HCT116 (cell line): ENCODE data around the gene MMD.

Source experiments
- CEBPB ChIP-seq: IDR thresholded peaks from 2 replicates; pipeline ENCODE4 v1.6.1; 2012; ENCODE audit warnings: low read depth
- ELF1 ChIP-seq: IDR thresholded peaks from 2 replicates; pipeline ENCODE4 v1.6.1; 2012; ENCODE audit warnings: low read depth, borderline replicate concordance
- EZH2 ChIP-seq: fragments of 200-600 bp; sonication (generic); IDR thresholded peaks from 2 replicates; pipeline ENCODE4 v1.6.1; 2017; ENCODE audit warnings: antibody characterized with exemption, mixed run types
- JUND ChIP-seq: IDR thresholded peaks from 2 replicates; pipeline ENCODE4 v1.6.1; 2012
- POLR2A ChIP-seq: IDR thresholded peaks from 2 replicates; pipeline ENCODE4 v1.7.0; 2011; ENCODE audit warnings: borderline replicate concordance; ENCODE audit not compliant: insufficient read depth, insufficient read length; ENCODE audit errors: extremely low read depth
- POLR2AphosphoS5 ChIP-seq: IDR thresholded peaks from 2 replicates; pipeline ENCODE4 v1.6.1; 2011; ENCODE audit warnings: mild to moderate bottlenecking, low read depth, low read length, moderate library complexity
- ZNF274 ChIP-seq: fragments of 200-500 bp; sonication (Bioruptor generic); IDR thresholded peaks from 2 replicates; pipeline ENCODE4 v1.6.1; 2014; ENCODE audit warnings: mild to moderate bottlenecking, low read depth, low read length, inconsistent platforms
- TF ChIP-seq, protein P1 (sequence below), 3 experiments: fragments of 200-600 bp in 1 of 3; sonication (generic) in 1 of 3; IDR thresholded peaks in 2 of 3; conservative IDR thresholded peaks in 1 of 3; 2 replicates each; pipeline ENCODE4 v1.5.1; 2012 to 2017; ENCODE audit warnings: low read depth in 2 of 3, low read length in 2 of 3, antibody characterized with exemption in 1 of 3, borderline replicate concordance in 1 of 3, control low read depth in 1 of 3, mild to moderate bottlenecking in 1 of 3, mixed read lengths in 1 of 3, mixed run types in 1 of 3, moderate library complexity in 1 of 3; ENCODE audit not compliant: insufficient read depth in 1 of 3
- TF ChIP-seq, protein P2 (sequence below): IDR thresholded peaks from 2 replicates; pipeline ENCODE4 v1.6.1; 2012; ENCODE audit warnings: low read depth

DNA sequence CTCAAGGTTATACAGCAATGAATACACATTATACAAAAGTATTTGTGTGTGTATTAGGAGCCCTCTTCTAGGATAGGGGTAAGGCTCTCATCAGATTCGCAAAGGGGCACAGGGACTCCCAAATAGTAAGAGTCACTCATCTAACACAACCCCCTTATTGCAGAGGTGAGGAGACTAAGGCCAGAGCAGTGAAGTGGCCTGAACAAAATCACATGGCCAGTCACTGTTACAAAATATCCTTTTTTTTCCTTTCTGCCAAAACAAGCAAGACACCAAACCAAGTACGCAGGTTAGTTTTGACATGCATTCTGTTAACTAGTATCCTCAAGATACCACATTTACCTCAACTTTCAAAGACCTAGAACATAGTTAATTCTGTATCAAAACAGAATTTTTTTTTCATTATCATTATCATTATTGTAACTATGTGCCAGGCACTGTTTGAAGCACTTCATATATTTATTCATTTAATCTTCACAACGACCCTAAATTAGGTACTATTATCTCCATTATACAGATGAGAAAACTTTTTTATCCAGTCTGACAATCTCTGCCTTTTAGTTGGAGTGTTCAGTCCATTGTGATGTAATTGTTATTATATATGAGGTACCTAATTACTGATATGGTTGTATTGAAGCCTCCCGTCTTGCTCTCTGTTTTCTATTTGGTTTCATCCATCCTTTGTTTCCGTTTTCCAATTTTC, 25.7 kb downstream of the MMD start:
- no peak for TF ChIP-seq ELF1
- TF ChIP-seq EZH2: no peak
- TF ChIP-seq, protein P1, sequence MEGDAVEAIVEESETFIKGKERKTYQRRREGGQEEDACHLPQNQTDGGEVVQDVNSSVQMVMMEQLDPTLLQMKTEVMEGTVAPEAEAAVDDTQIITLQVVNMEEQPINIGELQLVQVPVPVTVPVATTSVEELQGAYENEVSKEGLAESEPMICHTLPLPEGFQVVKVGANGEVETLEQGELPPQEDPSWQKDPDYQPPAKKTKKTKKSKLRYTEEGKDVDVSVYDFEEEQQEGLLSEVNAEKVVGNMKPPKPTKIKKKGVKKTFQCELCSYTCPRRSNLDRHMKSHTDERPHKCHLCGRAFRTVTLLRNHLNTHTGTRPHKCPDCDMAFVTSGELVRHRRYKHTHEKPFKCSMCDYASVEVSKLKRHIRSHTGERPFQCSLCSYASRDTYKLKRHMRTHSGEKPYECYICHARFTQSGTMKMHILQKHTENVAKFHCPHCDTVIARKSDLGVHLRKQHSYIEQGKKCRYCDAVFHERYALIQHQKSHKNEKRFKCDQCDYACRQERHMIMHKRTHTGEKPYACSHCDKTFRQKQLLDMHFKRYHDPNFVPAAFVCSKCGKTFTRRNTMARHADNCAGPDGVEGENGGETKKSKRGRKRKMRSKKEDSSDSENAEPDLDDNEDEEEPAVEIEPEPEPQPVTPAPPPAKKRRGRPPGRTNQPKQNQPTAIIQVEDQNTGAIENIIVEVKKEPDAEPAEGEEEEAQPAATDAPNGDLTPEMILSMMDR (IDR thresholded peaks at IDR 0.05 in 2 of 3, conservative IDR thresholded peaks at IDR 0.05 in 1 of 3; ENCODE audit: borderline replicate concordance in 1 of 3, insufficient read depth in 1 of 3, low read depth in 2 of 3, low read length in 2 of 3): no peak
- TF ChIP-seq POLR2AphosphoS5: no peak
- no peak for TF ChIP-seq CEBPB
- TF ChIP-seq, protein P2, sequence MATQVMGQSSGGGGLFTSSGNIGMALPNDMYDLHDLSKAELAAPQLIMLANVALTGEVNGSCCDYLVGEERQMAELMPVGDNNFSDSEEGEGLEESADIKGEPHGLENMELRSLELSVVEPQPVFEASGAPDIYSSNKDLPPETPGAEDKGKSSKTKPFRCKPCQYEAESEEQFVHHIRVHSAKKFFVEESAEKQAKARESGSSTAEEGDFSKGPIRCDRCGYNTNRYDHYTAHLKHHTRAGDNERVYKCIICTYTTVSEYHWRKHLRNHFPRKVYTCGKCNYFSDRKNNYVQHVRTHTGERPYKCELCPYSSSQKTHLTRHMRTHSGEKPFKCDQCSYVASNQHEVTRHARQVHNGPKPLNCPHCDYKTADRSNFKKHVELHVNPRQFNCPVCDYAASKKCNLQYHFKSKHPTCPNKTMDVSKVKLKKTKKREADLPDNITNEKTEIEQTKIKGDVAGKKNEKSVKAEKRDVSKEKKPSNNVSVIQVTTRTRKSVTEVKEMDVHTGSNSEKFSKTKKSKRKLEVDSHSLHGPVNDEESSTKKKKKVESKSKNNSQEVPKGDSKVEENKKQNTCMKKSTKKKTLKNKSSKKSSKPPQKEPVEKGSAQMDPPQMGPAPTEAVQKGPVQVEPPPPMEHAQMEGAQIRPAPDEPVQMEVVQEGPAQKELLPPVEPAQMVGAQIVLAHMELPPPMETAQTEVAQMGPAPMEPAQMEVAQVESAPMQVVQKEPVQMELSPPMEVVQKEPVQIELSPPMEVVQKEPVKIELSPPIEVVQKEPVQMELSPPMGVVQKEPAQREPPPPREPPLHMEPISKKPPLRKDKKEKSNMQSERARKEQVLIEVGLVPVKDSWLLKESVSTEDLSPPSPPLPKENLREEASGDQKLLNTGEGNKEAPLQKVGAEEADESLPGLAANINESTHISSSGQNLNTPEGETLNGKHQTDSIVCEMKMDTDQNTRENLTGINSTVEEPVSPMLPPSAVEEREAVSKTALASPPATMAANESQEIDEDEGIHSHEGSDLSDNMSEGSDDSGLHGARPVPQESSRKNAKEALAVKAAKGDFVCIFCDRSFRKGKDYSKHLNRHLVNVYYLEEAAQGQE: no peak
- TF ChIP-seq JUND: no peak
- TF ChIP-seq ZNF274: no peak
- TF ChIP-seq POLR2A: no peak
